ENCODE measurements around the gene ZEB1. TPM values are rescaled to one million over a fixed set of nuclear protein-coding genes. Genes with fewer than 3 reads are reported as not detected.

ZEB1 gene
- total RNA-seq: 14.0 TPM

DNA sequence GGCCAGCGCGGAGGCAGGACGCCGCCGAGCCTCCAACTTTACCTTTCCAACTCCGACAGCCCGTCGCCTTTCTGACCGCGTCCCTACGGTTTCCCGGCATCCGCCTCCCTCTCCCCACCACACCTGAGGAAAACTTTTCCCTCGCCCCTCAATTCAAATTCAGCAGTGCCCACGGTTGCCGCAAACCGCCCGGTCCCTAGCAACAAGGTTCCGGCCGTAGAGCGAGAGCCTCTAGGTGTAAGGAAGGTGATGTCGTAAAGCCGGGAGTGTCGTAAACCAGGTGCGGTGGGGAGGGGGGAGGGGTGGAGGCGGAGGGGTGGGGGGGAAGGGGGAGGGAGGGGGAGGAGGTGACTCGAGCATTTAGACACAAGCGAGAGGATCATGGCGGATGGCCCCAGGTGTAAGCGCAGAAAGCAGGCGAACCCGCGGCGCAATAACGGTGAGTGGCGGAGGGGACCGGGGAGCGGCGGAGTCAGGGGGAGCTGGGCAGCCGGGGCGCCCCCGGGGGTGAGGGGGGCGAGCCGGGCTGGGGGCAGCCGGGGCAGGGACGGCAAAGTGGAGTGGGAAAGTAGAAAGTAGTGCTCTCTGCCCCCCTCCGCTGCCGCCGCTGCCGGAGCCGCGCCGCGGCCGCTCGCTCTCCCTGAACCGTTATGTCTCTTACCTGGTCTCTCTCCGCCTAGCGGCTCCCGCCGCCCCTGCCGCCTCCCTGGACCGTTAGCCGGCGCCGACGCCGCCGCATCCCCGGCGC lies at the start of gene ZEB1:
Gene ZEB1 (plus strand): TSS at position 363 of the 748 bp plus-strand sequence. CDS start 19 bp downstream, at position 382.
- peak; percentile 88 to 96 (median 96) for DNase-seq (ENCODE audit: low read depth in 2 of 3, low spot score in 2 of 3)

- no peak for DNase-seq (ENCODE audit: low read depth in 2 of 3, low spot score in 2 of 3)
Measured at GRCh38 chr10:31270954-31271353, 48.1 kb upstream of the ZEB1 start.

- no peak for DNase-seq (ENCODE audit: low read depth in 2 of 3, low spot score in 2 of 3)
Measured at GRCh38 chr10:31272841-31273240, 46.2 kb upstream of the ZEB1 start.

DNA sequence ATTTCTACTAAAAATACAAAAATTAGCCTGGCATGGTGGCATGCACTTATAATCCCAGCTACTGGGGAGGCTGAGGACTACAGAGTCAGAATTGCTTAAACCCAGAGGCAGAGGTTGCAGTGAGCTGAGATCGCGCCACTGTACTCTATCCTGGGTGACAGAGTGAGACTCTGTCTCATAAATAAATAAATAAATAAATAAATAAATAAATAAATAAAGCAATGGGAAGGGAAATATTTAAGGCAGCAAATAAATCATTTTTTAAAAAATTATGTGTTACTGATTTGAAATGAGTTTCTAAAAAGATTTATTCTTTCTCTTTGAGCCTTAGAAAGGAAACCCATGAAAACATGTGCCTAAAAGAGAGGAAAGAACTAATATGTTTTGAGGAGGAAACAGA lies 45.2 kb upstream of the ZEB1 start:
- no peak for DNase-seq (ENCODE audit: low read depth in 2 of 3, low spot score in 2 of 3)

GRCh38 chr10:31274310-31274709 lies 44.7 kb upstream of the ZEB1 start:
- DNase-seq (ENCODE audit: low read depth in 2 of 3, low spot score in 2 of 3): no peak

GRCh38 chr10:31278279-31278941 lies 40.6 kb upstream of the ZEB1 start:
- DNase-seq (ENCODE audit: low read depth in 2 of 3, low spot score in 2 of 3): no peak

GRCh38 chr10:31280972-31281371 lies 38.0 kb upstream of the ZEB1 start:
- no peak for DNase-seq (ENCODE audit: low read depth in 2 of 3, low spot score in 2 of 3)

DNA sequence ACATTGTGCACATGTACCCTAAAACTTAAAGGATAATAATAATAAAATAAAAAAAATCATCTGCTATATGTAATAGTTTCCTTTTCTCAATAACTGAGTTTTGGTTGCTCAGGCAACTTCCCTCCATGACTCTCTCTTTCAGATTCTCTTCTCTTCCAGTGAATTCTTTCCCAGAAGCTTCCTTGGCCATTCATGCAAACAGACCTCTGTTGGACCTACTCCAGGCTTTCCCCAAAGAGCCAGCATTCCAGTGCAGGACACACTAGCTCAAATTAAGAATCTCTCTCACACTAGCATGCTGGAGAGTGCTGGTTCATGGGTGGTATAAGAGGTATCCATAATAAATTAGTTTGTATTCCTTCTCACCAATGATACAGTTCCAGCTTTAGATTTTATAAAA lies 31.0 kb upstream of the ZEB1 start:
- no peak for DNase-seq (ENCODE audit: low read depth in 2 of 3, low spot score in 2 of 3)

DNA sequence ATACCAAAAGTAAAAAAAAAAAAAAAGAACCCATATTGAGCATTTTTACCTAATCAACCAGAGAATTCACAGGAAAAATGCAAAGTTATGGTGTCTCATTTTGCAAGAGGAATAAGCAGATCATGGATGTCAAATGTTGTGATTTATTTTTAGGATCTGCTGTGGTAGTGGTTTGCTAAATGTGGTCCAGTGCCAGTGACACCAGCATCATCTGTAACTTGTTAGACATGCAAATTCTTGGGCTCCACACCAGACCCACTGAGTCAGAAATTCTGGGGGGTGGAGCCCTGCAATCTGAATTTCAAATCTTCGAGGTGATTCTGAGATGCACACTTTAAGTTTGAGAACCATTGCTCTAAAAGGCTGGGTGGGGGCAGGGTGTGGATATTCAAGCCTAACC lies 30.1 kb upstream of the ZEB1 start:
- no peak for DNase-seq (ENCODE audit: low read depth in 2 of 3, low spot score in 2 of 3)

- DNase-seq (ENCODE audit: low read depth in 2 of 3, low spot score in 2 of 3): no peak
Measured at GRCh38 chr10:31290386-31290785, 28.6 kb upstream of the ZEB1 start.

- no peak for DNase-seq (ENCODE audit: low read depth in 2 of 3, low spot score in 2 of 3)
Measured at GRCh38 chr10:31291123-31291522, 27.9 kb upstream of the ZEB1 start.

- DNase-seq (ENCODE audit: low read depth in 2 of 3, low spot score in 2 of 3): no peak
Measured at GRCh38 chr10:31294558-31294957, 24.5 kb upstream of the ZEB1 start.

GRCh38 chr10:31296754-31297153 lies 22.3 kb upstream of the ZEB1 start:
- no peak for DNase-seq (ENCODE audit: low read depth in 2 of 3, low spot score in 2 of 3)

GRCh38 chr10:31299119-31299518 lies 19.9 kb upstream of the ZEB1 start:
- peak in 2 of 3 donors; percentile 36 to 47 for DNase-seq (ENCODE audit: low read depth in 2 of 3, low spot score in 2 of 3)

GRCh38 chr10:31303212-31303611 lies 15.8 kb upstream of the ZEB1 start:
- no peak for DNase-seq (ENCODE audit: low read depth in 2 of 3, low spot score in 2 of 3)

DNA sequence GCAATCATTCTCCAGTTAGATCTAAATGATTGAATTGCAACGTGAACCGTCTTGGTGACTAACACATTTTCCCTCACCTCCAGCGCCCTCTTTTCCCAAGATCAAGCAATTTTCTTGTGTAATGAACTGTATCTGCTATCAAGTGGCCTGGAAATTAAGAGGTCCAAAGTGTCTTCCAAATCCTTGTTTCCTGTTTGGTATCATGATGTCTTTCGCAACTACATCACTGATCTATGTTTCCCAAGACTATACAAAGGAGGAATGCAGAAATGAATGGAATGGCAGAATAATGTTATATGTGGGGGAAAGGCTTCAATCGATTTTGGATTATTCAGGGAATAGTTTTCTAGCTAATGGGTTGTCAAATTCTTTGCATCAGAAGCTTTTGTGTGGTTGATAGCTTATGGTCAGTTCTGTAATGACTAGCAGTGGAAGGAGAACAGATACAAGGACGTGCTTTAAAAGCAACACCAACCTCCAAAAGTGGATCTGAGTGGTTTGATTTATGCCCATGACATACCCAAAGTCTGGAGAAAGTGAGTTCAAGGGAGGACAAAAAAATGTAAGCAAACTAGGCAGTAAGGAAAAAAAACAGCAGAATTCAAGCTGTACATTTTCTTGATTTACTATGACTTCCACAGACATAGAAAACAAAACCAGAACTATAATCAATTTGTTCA lies 14.6 kb upstream of the ZEB1 start:
- no peak for DNase-seq (ENCODE audit: low read depth in 2 of 3, low spot score in 2 of 3)

- DNase-seq (ENCODE audit: low read depth in 2 of 3, low spot score in 2 of 3): no peak
Measured at GRCh38 chr10:31313396-31313795, 5.6 kb upstream of the ZEB1 start.

DNA sequence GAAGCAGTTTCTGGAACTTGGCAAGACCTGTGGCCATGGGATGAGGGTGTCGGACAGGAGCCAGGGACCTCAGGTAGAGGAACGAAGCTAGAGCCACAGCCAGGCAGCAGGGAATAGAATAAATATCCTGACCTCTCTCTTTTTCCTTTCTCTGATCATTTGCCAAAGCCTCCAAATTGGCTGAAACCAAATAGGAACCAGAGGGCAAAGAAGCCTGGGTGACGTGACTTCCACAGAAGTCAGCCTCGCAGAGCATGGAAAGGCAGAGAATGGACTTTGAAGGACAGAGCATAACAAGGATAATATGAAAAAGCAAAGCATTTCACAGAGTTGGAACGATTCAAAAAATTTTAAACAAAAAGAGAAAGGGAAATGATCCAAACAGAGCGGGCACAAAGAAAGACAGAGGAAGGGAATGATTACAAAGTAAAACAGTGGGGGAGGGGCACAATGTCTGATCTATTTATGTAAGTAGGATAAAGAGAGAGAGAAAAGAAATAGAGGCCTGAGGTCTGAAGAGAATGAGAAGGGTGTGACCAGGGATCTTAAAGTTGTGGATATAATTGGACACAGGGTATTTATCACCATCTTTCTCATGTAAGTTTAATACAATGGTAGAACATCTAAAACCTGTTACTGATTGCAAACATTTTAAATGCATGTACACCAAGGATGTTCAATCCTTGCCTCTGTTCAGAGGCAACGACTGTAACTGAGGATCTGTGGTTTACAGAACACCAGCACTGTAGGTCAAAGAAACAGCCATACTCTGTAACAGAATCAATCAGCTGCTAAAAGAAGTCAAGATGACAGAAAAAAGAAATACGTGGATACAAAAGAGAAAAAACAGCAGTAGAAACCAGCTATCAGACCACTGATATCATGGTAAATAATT lies 4.5 kb upstream of the ZEB1 start:
- no peak for DNase-seq (ENCODE audit: low read depth in 2 of 3, low spot score in 2 of 3)

DNA sequence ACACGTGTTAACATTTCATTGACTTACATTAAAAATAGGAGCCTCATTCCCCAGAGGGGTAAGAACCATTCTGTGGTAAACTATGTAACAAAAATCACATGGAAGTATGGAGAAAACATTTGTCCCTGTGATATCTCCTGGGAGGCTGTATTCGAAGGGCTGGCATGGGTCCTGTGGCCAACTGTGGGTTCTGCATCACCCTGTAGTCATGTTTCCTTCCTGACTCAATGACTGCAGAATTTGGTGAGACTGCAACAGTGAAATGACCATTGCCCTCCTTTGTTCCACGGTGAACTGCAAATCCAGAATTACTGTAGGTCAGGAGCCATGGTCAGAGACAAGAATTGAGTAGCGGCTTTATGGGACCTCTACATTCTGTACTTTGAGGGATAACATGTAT lies 3.6 kb upstream of the ZEB1 start:
- no peak for DNase-seq (ENCODE audit: low read depth in 2 of 3, low spot score in 2 of 3)

DNA sequence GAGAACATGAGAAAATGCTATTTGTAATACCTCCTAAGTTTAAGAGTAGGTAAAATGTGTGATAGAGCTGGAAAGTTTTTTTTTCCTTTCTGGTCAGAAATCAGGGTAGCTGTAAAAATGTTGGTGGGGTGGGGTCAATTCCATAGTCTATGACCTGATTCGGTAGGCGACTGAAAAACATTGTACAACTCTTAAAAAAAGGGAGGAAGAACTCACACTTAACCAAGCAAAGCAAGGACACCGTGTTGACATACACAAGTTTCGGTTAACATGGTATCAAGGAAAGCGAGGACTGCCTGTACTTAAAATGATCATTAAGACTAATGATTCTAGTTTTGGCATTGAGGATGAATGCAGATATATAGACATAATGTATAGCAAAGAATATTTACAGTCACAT lies 1.8 kb upstream of the ZEB1 start:
- no peak for DNase-seq (ENCODE audit: low read depth in 2 of 3, low spot score in 2 of 3)
